ENCODE results near the gene WRNIP1. TPM values are rescaled to one million over a fixed set of nuclear protein-coding genes. Genes with fewer than 3 reads are reported as not detected.

WRNIP1 gene
- total RNA-seq, 4 donors from 2014 or later: 62.6 to 89.4 (median 76.2) TPM

GRCh38 chr6:2830183-2830582, 65.0 kb downstream of the WRNIP1 start:
- H3K27me3 ChIP-seq: no peaks in the 10 kb centered on the region
- no peak for DNase-seq (ENCODE audit: low spot score in 2 of 2)
- no peak overlapping the region for H3K27ac ChIP-seq
- no peak for TF ChIP-seq POLR2A (IDR thresholded peaks at IDR 0.05)
- no peak for TF ChIP-seq EP300 (IDR thresholded peaks at IDR 0.05)
- TF ChIP-seq CTCF (IDR thresholded peaks at IDR 0.05): no peak
- no peaks in the 10 kb centered on the region for H3K9me3 ChIP-seq
- 87 to 91% methylated on average over 3 of the region's 3 CpGs for WGBS, 2 donors
- H3K4me1 ChIP-seq: no peaks in the 10 kb centered on the region
- H3K36me3 ChIP-seq: peaks cover 0 to 40% (median 0%) of the 10 kb centered on the region in 3 donors
- no peak overlapping the region for H3K4me3 ChIP-seq

GRCh38 chr6:2831392-2831791, 66.2 kb downstream of the WRNIP1 start:
- Histone ChIP-seq H3K4me1 (no peaks in the 10 kb centered on the region), H3K27me3 (no peaks in the 10 kb centered on the region), H3K9me3 (no peaks in the 10 kb centered on the region), H3K36me3 (peaks cover 0 to 52% (median 0%) of the 10 kb centered on the region in 3 donors), H3K27ac (no peak overlapping the region), H3K4me3 (no peak overlapping the region)
- TF ChIP-seq EP300 (IDR thresholded peaks at IDR 0.05) (no peak), POLR2A (IDR thresholded peaks at IDR 0.05) (no peak), CTCF (IDR thresholded peaks at IDR 0.05) (no peak)
- 92 to 98% methylated on average over 2 of the region's 2 CpGs for WGBS, 2 donors
- DNase-seq (ENCODE audit: low spot score in 2 of 2): no peak

- H3K4me1 ChIP-seq: peaks cover 0 to 13% (median under 1%) of the 10 kb centered on the region in 4 donors
- H3K27ac ChIP-seq: no peak overlapping the region
- H3K9me3 ChIP-seq: no peaks in the 10 kb centered on the region
- TF ChIP-seq CTCF (IDR thresholded peaks at IDR 0.05): no peak
- TF ChIP-seq POLR2A (IDR thresholded peaks at IDR 0.05): no peak
- no peak overlapping the region for H3K4me3 ChIP-seq
- H3K27me3 ChIP-seq: no peaks in the 10 kb centered on the region
- H3K36me3 ChIP-seq: peaks cover 0 to 76% (median 2%) of the 10 kb centered on the region in 3 donors
- no peak for DNase-seq (ENCODE audit: low spot score in 2 of 2)
Measured at GRCh38 chr6:2834262-2834661, 69.1 kb downstream of the WRNIP1 start.

Other genes with a start within 250 kb of the WRNIP1 start
- gene MYLK4, start 14.5 kb upstream of the WRNIP1 start, total RNA-seq: under 1 TPM; 0.42 to 0.98 (median 0.52) TPM
- 10 to 100 TPM; 21.3 to 29.0 (median 23.1) TPM for gene SERPINB1, start 76.5 kb downstream of the WRNIP1 start, total RNA-seq
- 10 to 100 TPM; 17.1 to 54.4 (median 35.8) TPM for gene SERPINB9, start 137.9 kb downstream of the WRNIP1 start, total RNA-seq
- 100 to 1,000 TPM; 130 to 185 (median 155) TPM for gene SERPINB6, start 206.2 kb downstream of the WRNIP1 start, total RNA-seq
- 10 to 100 TPM; 18.8 to 33.6 (median 25.8) TPM for gene NQO2, start 234.5 kb downstream of the WRNIP1 start, total RNA-seq